ENCODE measurements around the gene ZFAND2B.

DNA sequence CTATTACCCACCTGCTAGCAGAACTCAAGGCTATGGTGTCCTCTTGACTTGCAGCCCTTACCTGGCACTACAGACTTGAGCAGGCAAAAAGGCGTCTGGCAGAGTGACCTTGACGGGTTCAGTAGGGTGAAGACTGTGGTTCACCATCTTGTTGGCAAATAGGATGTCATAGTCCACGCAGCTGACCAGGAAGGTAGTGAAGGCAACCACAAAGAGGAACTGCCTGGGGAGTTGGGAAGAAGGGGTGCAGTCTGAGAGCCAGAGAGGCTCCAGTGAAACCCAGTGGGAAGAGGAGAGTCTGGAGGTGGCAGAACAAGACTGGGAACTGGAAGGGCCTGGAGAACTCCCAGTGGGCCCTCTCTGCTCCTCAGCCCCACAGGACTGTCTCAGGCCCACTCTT is 18.8 kb downstream of the ZFAND2B start:
- TF ChIP-seq, protein P1, sequence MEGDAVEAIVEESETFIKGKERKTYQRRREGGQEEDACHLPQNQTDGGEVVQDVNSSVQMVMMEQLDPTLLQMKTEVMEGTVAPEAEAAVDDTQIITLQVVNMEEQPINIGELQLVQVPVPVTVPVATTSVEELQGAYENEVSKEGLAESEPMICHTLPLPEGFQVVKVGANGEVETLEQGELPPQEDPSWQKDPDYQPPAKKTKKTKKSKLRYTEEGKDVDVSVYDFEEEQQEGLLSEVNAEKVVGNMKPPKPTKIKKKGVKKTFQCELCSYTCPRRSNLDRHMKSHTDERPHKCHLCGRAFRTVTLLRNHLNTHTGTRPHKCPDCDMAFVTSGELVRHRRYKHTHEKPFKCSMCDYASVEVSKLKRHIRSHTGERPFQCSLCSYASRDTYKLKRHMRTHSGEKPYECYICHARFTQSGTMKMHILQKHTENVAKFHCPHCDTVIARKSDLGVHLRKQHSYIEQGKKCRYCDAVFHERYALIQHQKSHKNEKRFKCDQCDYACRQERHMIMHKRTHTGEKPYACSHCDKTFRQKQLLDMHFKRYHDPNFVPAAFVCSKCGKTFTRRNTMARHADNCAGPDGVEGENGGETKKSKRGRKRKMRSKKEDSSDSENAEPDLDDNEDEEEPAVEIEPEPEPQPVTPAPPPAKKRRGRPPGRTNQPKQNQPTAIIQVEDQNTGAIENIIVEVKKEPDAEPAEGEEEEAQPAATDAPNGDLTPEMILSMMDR (IDR thresholded peaks at IDR 0.05), result no peak
- TF ChIP-seq, protein P2, sequence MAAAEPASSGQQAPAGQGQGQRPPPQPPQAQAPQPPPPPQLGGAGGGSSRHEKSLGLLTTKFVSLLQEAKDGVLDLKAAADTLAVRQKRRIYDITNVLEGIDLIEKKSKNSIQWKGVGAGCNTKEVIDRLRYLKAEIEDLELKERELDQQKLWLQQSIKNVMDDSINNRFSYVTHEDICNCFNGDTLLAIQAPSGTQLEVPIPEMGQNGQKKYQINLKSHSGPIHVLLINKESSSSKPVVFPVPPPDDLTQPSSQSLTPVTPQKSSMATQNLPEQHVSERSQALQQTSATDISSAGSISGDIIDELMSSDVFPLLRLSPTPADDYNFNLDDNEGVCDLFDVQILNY (CRISPR knock-in tag; IDR thresholded peaks at IDR 0.05), result no peak
- TF ChIP-seq, protein P3, sequence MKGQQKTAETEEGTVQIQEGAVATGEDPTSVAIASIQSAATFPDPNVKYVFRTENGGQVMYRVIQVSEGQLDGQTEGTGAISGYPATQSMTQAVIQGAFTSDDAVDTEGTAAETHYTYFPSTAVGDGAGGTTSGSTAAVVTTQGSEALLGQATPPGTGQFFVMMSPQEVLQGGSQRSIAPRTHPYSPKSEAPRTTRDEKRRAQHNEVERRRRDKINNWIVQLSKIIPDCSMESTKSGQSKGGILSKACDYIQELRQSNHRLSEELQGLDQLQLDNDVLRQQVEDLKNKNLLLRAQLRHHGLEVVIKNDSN (CRISPR knock-in tag; IDR thresholded peaks at IDR 0.05), result no peak
- TF ChIP-seq JUN (CRISPR knock-in tag; IDR thresholded peaks at IDR 0.05) (no peak), TCF7 (CRISPR knock-in tag; IDR thresholded peaks at IDR 0.05; ENCODE audit: low read depth) (no peak), NFYB (CRISPR knock-in tag; conservative IDR thresholded peaks at IDR 0.05; ENCODE audit: low read depth) (no peak), ZNF219 (CRISPR knock-in tag; IDR thresholded peaks at IDR 0.05; ENCODE audit: borderline replicate concordance) (no peak), MXD4 (CRISPR knock-in tag; IDR thresholded peaks at IDR 0.05; ENCODE audit: borderline replicate concordance) (no peak), ZNF317 (CRISPR knock-in tag; IDR thresholded peaks at IDR 0.05; ENCODE audit: borderline replicate concordance, low read depth) (no peak), ELF4 (CRISPR knock-in tag; IDR thresholded peaks at IDR 0.05; ENCODE audit: low read depth) (no peak), TEAD4 (CRISPR knock-in tag; IDR thresholded peaks at IDR 0.05) (no peak), SP1 (CRISPR knock-in tag; conservative IDR thresholded peaks at IDR 0.05) (no peak)
- TF ChIP-seq, protein P4, sequence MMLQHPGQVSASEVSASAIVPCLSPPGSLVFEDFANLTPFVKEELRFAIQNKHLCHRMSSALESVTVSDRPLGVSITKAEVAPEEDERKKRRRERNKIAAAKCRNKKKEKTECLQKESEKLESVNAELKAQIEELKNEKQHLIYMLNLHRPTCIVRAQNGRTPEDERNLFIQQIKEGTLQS (CRISPR knock-in tag; conservative IDR thresholded peaks at IDR 0.05), result no peak
